ENCODE data around the gene SALL3. TPM values are rescaled to one million over a fixed set of nuclear protein-coding genes. Genes with fewer than 3 reads are reported as not detected.

SALL3 gene
- total and polyA plus RNA-seq, 8 donors: not detected

- Histone ChIP-seq H3K27me3 (peaks cover 0 to 41% (median 0%) of the 10 kb centered on the region in 3 donors), H3K36me3 (no peaks in the 10 kb centered on the region), H3K27ac (no peak overlapping the region), H3K4me3 (no peak overlapping the region), H3K9me3 (peaks cover 0 to 4% (median 0%) of the 10 kb centered on the region in 4 donors), H3K4me1 (no peaks in the 10 kb centered on the region)
- 83 to 87% (median 86%) methylated on average over 17 to 18 of the region's 18 CpGs for WGBS, 5 donors
- TF ChIP-seq POLR2AphosphoS5 (IDR thresholded peaks at IDR 0.05) (no peak), EP300 (IDR thresholded peaks at IDR 0.05) (no peak), POLR2A (IDR thresholded peaks at IDR 0.05) (no peak)
- TF ChIP-seq, protein P1, sequence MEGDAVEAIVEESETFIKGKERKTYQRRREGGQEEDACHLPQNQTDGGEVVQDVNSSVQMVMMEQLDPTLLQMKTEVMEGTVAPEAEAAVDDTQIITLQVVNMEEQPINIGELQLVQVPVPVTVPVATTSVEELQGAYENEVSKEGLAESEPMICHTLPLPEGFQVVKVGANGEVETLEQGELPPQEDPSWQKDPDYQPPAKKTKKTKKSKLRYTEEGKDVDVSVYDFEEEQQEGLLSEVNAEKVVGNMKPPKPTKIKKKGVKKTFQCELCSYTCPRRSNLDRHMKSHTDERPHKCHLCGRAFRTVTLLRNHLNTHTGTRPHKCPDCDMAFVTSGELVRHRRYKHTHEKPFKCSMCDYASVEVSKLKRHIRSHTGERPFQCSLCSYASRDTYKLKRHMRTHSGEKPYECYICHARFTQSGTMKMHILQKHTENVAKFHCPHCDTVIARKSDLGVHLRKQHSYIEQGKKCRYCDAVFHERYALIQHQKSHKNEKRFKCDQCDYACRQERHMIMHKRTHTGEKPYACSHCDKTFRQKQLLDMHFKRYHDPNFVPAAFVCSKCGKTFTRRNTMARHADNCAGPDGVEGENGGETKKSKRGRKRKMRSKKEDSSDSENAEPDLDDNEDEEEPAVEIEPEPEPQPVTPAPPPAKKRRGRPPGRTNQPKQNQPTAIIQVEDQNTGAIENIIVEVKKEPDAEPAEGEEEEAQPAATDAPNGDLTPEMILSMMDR (IDR thresholded peaks at IDR 0.05): no peak
- DNase-seq: no peak
- intact Hi-C loops (cut with DNase I; ENCODE audit: low total_unique reads): no loop called here
Observed at GRCh38 chr18:78965917-78966792, 13.5 kb upstream of the SALL3 start.

GRCh38 chr18:78966793-78967106, 12.9 kb upstream of the SALL3 start:
- DNase-seq: no peak
- Histone ChIP-seq H3K27ac (no peak overlapping the region), H3K27me3 (peaks cover 0 to 47% (median 5%) of the 10 kb centered on the region in 3 donors), H3K36me3 (no peaks in the 10 kb centered on the region), H3K4me3 (no peak overlapping the region), H3K9me3 (peaks cover 0 to 4% (median 0%) of the 10 kb centered on the region in 4 donors), H3K4me1 (no peaks in the 10 kb centered on the region)
- intact Hi-C loops (cut with DNase I; ENCODE audit: low total_unique reads): no loop called here
- 50 to 76% (median 65%) methylated on average over 1 of the region's 1 CpG for WGBS, 5 donors
- TF ChIP-seq POLR2AphosphoS5 (IDR thresholded peaks at IDR 0.05) (no peak), POLR2A (IDR thresholded peaks at IDR 0.05) (no peak), EP300 (IDR thresholded peaks at IDR 0.05) (no peak)
- TF ChIP-seq, protein P1 (IDR thresholded peaks at IDR 0.05): no peak

DNA sequence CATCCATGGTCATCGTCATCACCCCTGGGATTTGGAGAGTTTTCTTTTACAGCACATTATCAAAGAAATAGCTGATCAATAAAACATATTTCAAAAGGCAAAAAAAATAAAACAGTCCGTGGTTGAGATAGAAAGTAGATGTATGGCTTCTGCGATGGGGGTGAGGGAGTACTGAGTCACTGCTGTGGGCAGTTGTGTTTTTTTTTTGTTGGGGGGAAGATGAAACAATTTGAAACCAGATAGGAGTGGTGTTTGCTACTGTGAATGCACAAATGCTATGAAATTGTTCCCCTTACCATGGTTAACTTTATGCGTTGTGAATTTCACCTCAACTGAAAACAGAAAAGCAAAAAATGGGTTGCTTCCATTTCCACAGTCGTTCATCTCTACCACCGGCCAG, 11.9 kb upstream of the SALL3 start:
- Histone ChIP-seq H3K4me3 (no peak overlapping the region), H3K27ac (no peak overlapping the region), H3K36me3 (no peaks in the 10 kb centered on the region), H3K4me1 (no peaks in the 10 kb centered on the region), H3K9me3 (peaks cover 0 to 4% (median 0%) of the 10 kb centered on the region in 4 donors), H3K27me3 (peaks cover 1 to 57% (median 14%) of the 10 kb centered on the region in 3 donors)
- 79 to 87% (median 82%) methylated on average over 6 of the region's 6 CpGs for WGBS, 5 donors
- DNase-seq: no peak
- intact Hi-C loops (cut with DNase I; ENCODE audit: low total_unique reads): no loop called here
- TF ChIP-seq, protein P1 (IDR thresholded peaks at IDR 0.05): no peak
- TF ChIP-seq POLR2A (IDR thresholded peaks at IDR 0.05) (no peak), EP300 (IDR thresholded peaks at IDR 0.05) (no peak), POLR2AphosphoS5 (IDR thresholded peaks at IDR 0.05) (no peak)

DNA sequence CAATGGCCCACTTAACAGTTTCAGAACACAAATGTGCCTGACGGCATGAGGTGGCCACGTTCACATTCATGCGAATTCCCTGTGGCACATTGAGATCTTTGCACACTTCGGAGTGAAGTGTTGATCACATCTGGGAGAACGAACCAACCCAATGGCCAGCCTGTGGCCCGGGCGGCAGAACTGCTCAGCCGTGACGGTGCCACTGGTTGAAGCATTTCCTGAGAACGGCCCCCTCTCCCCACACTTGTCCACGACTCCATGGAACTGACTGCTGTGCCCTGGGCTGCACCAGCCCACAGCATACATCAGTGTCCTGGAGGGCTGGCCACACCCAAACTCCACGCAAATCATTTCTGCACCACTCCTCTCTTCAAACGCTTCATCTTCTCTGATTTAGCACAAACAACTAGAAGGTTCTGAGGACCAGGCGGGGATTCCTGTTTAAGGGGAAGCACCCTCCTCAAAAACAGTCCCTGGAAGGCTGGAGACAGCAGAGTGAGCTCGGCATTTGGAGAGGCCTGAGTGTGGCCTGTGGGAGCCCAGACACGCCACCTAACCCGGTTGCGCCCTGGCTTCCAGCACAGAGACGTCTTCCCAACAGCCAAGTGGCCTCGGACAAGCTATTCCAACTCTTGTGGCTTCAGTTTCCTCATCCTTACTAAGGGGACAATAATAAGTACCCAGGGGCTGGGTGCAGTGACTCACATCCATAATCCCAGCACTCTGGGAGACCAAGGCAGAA, 9.9 kb upstream of the SALL3 start:
- no peaks in the 10 kb centered on the region for H3K36me3 ChIP-seq
- no peak for DNase-seq
- intact Hi-C loops (cut with DNase I; ENCODE audit: low total_unique reads): no loop called here
- no peak for TF ChIP-seq POLR2A (IDR thresholded peaks at IDR 0.05)
- no peak for TF ChIP-seq POLR2AphosphoS5 (IDR thresholded peaks at IDR 0.05)
- no peak for TF ChIP-seq EP300 (IDR thresholded peaks at IDR 0.05)
- TF ChIP-seq, protein P1 (IDR thresholded peaks at IDR 0.05): no peak
- H3K4me3 ChIP-seq: no peak overlapping the region
- H3K27ac ChIP-seq: no peak overlapping the region
- no peaks in the 10 kb centered on the region for H3K9me3 ChIP-seq
- peaks cover 12 to 20% (median 17%) of the 10 kb centered on the region in 4 donors for H3K4me1 ChIP-seq
- peaks cover 20 to 77% (median 35%) of the 10 kb centered on the region in 3 donors for H3K27me3 ChIP-seq
- 83 to 89% (median 85%) methylated on average over 16 to 20 of the region's 20 CpGs for WGBS, 5 donors
